ENCODE data around the gene RNPEPL1. TPM values are rescaled to one million over a fixed set of nuclear protein-coding genes. Genes with fewer than 3 reads are reported as not detected.

The RNPEPL1 gene
- total RNA-seq, 1 experiment from 2014 or later = 88.2 TPM

DNA sequence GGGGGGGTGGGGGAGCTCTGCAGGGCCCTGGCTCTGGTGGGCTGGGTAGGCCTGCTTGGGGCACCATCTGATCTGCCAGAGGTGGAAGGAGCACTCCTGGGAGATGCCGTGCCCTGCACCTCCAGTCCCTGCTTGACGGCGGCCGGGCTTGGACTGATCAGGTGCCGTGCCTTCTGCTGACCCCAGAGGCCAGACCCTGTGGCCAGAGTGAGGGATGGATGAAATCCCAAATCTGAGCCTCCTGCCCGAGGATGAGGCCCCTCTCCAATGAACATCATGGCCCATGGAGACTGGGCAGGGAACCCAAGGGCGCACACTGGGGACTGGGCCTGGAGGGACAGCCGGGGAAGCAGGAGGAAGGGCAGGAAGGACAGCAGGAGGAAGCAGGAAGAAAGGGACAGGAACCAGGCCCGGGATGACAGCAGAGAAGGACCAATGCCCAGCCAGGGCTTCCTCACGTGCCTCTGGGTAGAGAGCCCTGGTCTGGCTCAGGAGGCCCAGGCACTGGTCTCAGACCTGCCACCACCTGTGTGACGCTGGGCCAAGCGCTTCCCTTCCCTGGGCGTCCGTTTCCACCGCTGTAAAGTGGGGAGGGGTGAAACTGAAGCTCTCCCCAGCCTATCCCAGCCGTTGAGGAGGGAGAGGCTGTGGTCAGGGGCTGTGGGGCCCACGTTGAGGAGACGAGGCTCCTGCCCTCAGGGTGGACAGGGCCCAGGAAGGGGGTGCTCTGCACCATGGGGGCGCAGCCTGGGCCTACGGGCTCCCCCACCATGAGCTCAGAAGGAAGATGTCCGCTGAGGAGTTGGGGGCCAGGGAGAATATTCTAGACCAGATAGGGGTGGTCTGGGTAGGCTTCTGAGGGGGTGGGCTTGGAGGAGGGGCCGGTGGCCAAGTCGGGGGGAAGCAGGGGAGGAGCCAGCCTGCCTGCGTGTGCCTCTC lies 56.0 kb downstream of the RNPEPL1 start:
- in situ Hi-C loops (cut with HindIII; ENCODE audit: low pct_unique_long_range_greater_than_20kb, low sequenced_read_pairs) (no loop called here), intact Hi-C loops (cut with micrococcal nuclease; ENCODE audit: unreplicated experiment) (no loop called here)
- ChIA-PET POLR2A (no interaction called here), CTCF (no interaction called here)
- Histone ChIP-seq H3K4me3 (ENCODE audit: low read depth in 2 of 2, low read length in 2 of 2) (no peak overlapping the region), H3K9me3 (ENCODE audit: control insufficient read depth, insufficient read depth, low read depth, low read length) (no peaks in the 10 kb centered on the region), H3K36me3 (ENCODE audit: control insufficient read depth, insufficient read depth, low read length) (no peaks in the 10 kb centered on the region), H3K27ac (ENCODE audit: low read length) (no peak overlapping the region), H3K27me3 (ENCODE audit: control insufficient read depth, insufficient read depth, low read length) (no peaks in the 10 kb centered on the region), H3K4me1 (ENCODE audit: control insufficient read depth, insufficient read depth, low read length) (no peaks in the 10 kb centered on the region; the same call in 1 of the 2 replicates)
- ATAC-seq = peak; percentile 43
- TF ChIP-seq TCF7L2 (IDR thresholded peaks at IDR 0.05; ENCODE audit: low read depth, low read length) = no peak
- TF ChIP-seq, protein P1, sequence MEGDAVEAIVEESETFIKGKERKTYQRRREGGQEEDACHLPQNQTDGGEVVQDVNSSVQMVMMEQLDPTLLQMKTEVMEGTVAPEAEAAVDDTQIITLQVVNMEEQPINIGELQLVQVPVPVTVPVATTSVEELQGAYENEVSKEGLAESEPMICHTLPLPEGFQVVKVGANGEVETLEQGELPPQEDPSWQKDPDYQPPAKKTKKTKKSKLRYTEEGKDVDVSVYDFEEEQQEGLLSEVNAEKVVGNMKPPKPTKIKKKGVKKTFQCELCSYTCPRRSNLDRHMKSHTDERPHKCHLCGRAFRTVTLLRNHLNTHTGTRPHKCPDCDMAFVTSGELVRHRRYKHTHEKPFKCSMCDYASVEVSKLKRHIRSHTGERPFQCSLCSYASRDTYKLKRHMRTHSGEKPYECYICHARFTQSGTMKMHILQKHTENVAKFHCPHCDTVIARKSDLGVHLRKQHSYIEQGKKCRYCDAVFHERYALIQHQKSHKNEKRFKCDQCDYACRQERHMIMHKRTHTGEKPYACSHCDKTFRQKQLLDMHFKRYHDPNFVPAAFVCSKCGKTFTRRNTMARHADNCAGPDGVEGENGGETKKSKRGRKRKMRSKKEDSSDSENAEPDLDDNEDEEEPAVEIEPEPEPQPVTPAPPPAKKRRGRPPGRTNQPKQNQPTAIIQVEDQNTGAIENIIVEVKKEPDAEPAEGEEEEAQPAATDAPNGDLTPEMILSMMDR (IDR thresholded peaks at IDR 0.05) = no peak
- TF ChIP-seq SIN3A (IDR thresholded peaks at IDR 0.05; ENCODE audit: borderline replicate concordance, insufficient read depth, low read depth, low read length) = no peak
- TF ChIP-seq, protein P2, sequence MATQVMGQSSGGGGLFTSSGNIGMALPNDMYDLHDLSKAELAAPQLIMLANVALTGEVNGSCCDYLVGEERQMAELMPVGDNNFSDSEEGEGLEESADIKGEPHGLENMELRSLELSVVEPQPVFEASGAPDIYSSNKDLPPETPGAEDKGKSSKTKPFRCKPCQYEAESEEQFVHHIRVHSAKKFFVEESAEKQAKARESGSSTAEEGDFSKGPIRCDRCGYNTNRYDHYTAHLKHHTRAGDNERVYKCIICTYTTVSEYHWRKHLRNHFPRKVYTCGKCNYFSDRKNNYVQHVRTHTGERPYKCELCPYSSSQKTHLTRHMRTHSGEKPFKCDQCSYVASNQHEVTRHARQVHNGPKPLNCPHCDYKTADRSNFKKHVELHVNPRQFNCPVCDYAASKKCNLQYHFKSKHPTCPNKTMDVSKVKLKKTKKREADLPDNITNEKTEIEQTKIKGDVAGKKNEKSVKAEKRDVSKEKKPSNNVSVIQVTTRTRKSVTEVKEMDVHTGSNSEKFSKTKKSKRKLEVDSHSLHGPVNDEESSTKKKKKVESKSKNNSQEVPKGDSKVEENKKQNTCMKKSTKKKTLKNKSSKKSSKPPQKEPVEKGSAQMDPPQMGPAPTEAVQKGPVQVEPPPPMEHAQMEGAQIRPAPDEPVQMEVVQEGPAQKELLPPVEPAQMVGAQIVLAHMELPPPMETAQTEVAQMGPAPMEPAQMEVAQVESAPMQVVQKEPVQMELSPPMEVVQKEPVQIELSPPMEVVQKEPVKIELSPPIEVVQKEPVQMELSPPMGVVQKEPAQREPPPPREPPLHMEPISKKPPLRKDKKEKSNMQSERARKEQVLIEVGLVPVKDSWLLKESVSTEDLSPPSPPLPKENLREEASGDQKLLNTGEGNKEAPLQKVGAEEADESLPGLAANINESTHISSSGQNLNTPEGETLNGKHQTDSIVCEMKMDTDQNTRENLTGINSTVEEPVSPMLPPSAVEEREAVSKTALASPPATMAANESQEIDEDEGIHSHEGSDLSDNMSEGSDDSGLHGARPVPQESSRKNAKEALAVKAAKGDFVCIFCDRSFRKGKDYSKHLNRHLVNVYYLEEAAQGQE (IDR thresholded peaks at IDR 0.05; ENCODE audit: insufficient read depth in 1 of 2, low read depth in 2 of 2, low read length in 1 of 2) = no peak
- TF ChIP-seq POLR2AphosphoS5 (IDR thresholded peaks at IDR 0.05; ENCODE audit: low read depth, low read length) = no peak
- BruUV-seq (replicated peaks) = no TSS peak
- DNase-seq (ENCODE audit: low read depth, low spot score) = no peak

DNA sequence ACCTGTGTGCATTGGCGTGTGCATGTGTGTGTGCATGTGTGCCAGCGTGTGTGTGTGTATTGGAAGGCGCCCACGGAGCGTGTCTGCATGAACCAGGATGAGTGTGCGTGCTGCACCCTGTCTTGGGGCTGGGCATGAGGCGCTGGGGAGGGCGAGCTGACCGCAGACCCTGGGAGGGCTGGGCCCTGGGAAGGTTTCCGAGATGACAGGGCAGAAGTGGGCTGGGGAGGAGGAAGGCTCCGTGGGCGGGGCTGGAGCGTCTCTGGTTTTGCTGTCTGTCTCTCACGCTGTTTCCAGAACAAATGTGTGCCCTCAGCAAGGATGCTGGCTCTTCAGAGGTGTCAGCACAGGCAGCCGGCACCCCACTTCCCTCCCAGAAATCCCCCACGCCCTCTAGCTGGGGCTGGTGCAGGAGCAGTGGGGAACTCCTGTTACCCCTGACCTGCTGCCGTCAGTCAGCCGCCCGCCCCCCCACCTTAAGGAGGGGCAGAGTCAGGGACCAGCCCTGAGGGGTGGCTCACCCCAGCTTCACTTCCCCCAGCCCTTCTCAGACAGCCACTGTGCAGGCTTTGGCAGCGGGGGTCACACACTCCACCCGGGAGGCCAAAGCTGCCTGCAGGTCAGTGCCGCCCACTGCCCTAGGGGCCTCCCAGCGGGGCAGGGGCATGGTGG lies 56.8 kb downstream of the RNPEPL1 start, which contains the start of gene GPR35:
Gene GPR35 (plus strand): TSS at position 531 of the 672 bp plus-strand sequence. CDS start 4,473 bp downstream, outside the sequence.
- DNase-seq (ENCODE audit: low read depth, low spot score) (no peak), ATAC-seq (peak; percentile 64)
- ChIA-PET POLR2A (no interaction called here), CTCF (no interaction called here)
- in situ Hi-C loops (cut with HindIII; ENCODE audit: low pct_unique_long_range_greater_than_20kb, low sequenced_read_pairs) (no loop called here), intact Hi-C loops (cut with micrococcal nuclease; ENCODE audit: unreplicated experiment) (no loop called here)
- no peak for TF ChIP-seq SIN3A (IDR thresholded peaks at IDR 0.05; ENCODE audit: borderline replicate concordance, insufficient read depth, low read depth, low read length)
- TF ChIP-seq TCF7L2 (IDR thresholded peaks at IDR 0.05; ENCODE audit: low read depth, low read length) = no peak
- no peak for TF ChIP-seq POLR2AphosphoS5 (IDR thresholded peaks at IDR 0.05; ENCODE audit: low read depth, low read length)
- TF ChIP-seq, protein P2 (IDR thresholded peaks at IDR 0.05; ENCODE audit: insufficient read depth in 1 of 2, low read depth in 2 of 2, low read length in 1 of 2) = no peak
- TF ChIP-seq, protein P1 (IDR thresholded peaks at IDR 0.05) = no peak
- Histone ChIP-seq H3K4me1 (ENCODE audit: control insufficient read depth, insufficient read depth, low read length) (no peaks in the 10 kb centered on the region; the same call in 1 of the 2 replicates), H3K36me3 (ENCODE audit: control insufficient read depth, insufficient read depth, low read length) (no peaks in the 10 kb centered on the region), H3K4me3 (ENCODE audit: low read depth in 2 of 2, low read length in 2 of 2) (no peak within 1 kb of the TSS), H3K27ac (ENCODE audit: low read length) (no peak within 1 kb of the TSS), H3K27me3 (ENCODE audit: control insufficient read depth, insufficient read depth, low read length) (no peaks in the 10 kb centered on the region), H3K9me3 (ENCODE audit: control insufficient read depth, insufficient read depth, low read depth, low read length) (no peaks in the 10 kb centered on the region)
- no TSS peak for BruUV-seq (replicated peaks)
